ENCODE data around the gene PHLDB2. TPM values are rescaled to one million over a fixed set of nuclear protein-coding genes. Genes with fewer than 3 reads are reported as not detected.
A peak's percentile ranks its signal among the peaks of the same experiment; 100 is the strongest.

The PHLDB2 gene
- total and polyA plus RNA-seq, 2 of the 8 experiments (the other 6 are each of a cell fraction or from before 2014, with no cell fraction given): 5.8 to 22.6 TPM

DNA sequence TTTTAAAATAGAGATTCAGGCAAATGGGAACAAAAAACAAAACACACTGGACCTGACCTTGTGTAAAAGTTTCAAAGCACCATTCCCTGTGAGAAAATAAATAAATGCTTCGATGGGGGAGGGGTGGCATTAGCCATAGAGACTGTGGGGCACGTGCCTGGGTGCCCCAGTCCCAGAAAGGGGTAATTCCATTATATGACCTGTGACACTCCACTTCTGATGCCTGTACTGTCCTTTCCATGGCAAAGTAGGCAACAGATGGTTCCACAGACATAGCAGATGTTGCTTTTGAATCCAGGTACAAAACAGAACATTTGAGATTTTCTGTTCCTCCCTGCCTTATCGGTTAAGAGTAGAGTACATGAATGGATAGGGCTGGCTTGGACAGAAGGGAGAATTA, 3.9 kb downstream of the PHLDB2 start:
- no peak overlapping the region for H2BK120ac ChIP-seq (replicated peaks; ENCODE audit: low read depth, low read length)
- no peak overlapping the region for H3K4me3 ChIP-seq (ENCODE audit: extremely low read depth in 1 of 4, insufficient read depth in 2 of 4, low read depth in 3 of 4, low read length in 4 of 4)
- no peak overlapping the region for H2BK20ac ChIP-seq (ENCODE audit: low read length)
- FAIRE-seq: no peak
- H4K8ac ChIP-seq (ENCODE audit: extremely low read depth, insufficient read depth, low read length): no peak overlapping the region; the same call in 1 of the 2 replicates
- no peak overlapping the region for H4K5ac ChIP-seq (ENCODE audit: insufficient read length, low read depth, low read length)
- no peak overlapping the region for H3K4me2 ChIP-seq (ENCODE audit: insufficient read depth in 1 of 2, low read depth in 2 of 2, low read length in 2 of 2)
- H3K79me2 ChIP-seq (ENCODE audit: control insufficient read depth in 1 of 2, insufficient read depth in 2 of 2, low read length in 2 of 2): peaks cover 0 to 21% of the 10 kb centered on the region in 2 experiments; a peak in 2 of 4 replicates
- H3K79me1 ChIP-seq (ENCODE audit: low read depth, low read length): no peaks in the 10 kb centered on the region
- peaks cover 2 to 3% of the 10 kb centered on the region in 2 experiments for H4K20me1 ChIP-seq (replicated peaks in 1 of 2; ENCODE audit: control insufficient read depth in 1 of 2, insufficient read depth in 2 of 2, low read length in 2 of 2)
- H2AFZ ChIP-seq (ENCODE audit: low read length): no peak overlapping the region
- H3K27ac ChIP-seq (ENCODE audit: low read depth, low read length): no peak overlapping the region
- ChIA-PET CTCF (ENCODE audit: partially characterized antibody) (interaction anchor here (1.6 to 3.4 kb wide), 2 partner anchors 99 to 105 kb away, joined by 4 to 15 read pairs; no protein-coding TSS in a partner anchor), POLR2A (ENCODE audit: partially characterized antibody) (no interaction called here)
- H3K9me3 ChIP-seq (ENCODE audit: insufficient read depth in 2 of 2, low read depth in 1 of 2, low read length in 1 of 2): no peaks in the 10 kb centered on the region
- no peak overlapping the region for H2BK12ac ChIP-seq (ENCODE audit: low read depth, low read length)
- peaks cover 0 to 22% (median 12%) of the 10 kb centered on the region in 4 experiments; a peak in 5 of 7 replicates for H3K27me3 ChIP-seq (replicated peaks in 1 of 4; ENCODE audit: control insufficient read depth in 3 of 4, extremely low read depth in 1 of 4, insufficient read depth in 3 of 4, low read length in 3 of 4)
- no peak overlapping the region for H3K9ac ChIP-seq (replicated peaks in 1 of 4; ENCODE audit: extremely low read depth in 1 of 4, low read depth in 3 of 4, low read length in 3 of 4)
- peaks cover 3 to 19% (median 9%) of the 10 kb centered on the region in 4 experiments; a peak in 5 of 7 replicates for H3K4me1 ChIP-seq (replicated peaks in 1 of 4; ENCODE audit: control insufficient read depth in 3 of 4, insufficient read depth in 4 of 4, low read length in 3 of 4)
- H3K56ac ChIP-seq (replicated peaks; ENCODE audit: insufficient read length, low read depth, low read length): no peak overlapping the region
- no peak overlapping the region for H3K18ac ChIP-seq (ENCODE audit: extremely low read depth, low read length)
- H3K14ac ChIP-seq (ENCODE audit: insufficient read length): peak overlapping the region; percentile 94
- H4K91ac ChIP-seq (replicated peaks; ENCODE audit: insufficient read length, low read length): no peak overlapping the region
- TF ChIP-seq CBX8 (IDR thresholded peaks at IDR 0.05; ENCODE audit: borderline replicate concordance, low read depth, low read length) (no peak), EP300 (IDR thresholded peaks at IDR 0.05; ENCODE audit: borderline replicate concordance in 1 of 2, low read depth in 2 of 2, low read length in 2 of 2) (no peak), BCL11A (IDR thresholded peaks at IDR 0.05; ENCODE audit: low read depth in 2 of 2, low read length in 2 of 2) (no peak), POLR2A (IDR thresholded peaks at IDR 0.05; ENCODE audit: control extremely low read depth in 1 of 2, low read depth in 2 of 2, low read length in 2 of 2) (no peak), JUN (IDR thresholded peaks at IDR 0.05; ENCODE audit: low read depth, low read length) (no peak), EZH2 (IDR thresholded peaks at IDR 0.05; ENCODE audit: low read depth, low read length, severe bottlenecking) (no peak), FOSL1 (IDR thresholded peaks at IDR 0.05; ENCODE audit: insufficient read depth, low read depth, low read length) (no peak), YY1 (IDR thresholded peaks at IDR 0.05; ENCODE audit: low read depth, low read length) (no peak), TAF7 (optimal IDR thresholded peaks at IDR 0.05; ENCODE audit: borderline replicate concordance, low read depth, low read length) (no peak), ASH2L (IDR thresholded peaks at IDR 0.05; ENCODE audit: low read length) (no peak), CHD1 (IDR thresholded peaks at IDR 0.05; ENCODE audit: low read depth, low read length) (no peak)
- peaks cover 6% of the 10 kb centered on the region; the same call in 1 of the 2 replicates for H3K23me2 ChIP-seq (ENCODE audit: low read depth, low read length)
- DNase-seq (ENCODE audit: low read depth in 1 of 2, low spot score in 2 of 2): no peak
- 78% methylated on average over 3 of the region's 3 CpGs; no CpG with 5 or more reads in 1 of the 2 experiments for WGBS, 2 experiments (ENCODE audit: extremely low coverage in 1 of 2, insufficient coverage in 1 of 2, insufficient read length in 1 of 2, insufficient replicate concordance in 2 of 2, low coverage in 1 of 2, low lambda C conversion rate in 2 of 2, missing lambda C conversion rate in 1 of 2)
- no peak overlapping the region for H2BK15ac ChIP-seq (ENCODE audit: low read length)
- H2BK5ac ChIP-seq (ENCODE audit: low read depth, low read length): no peak overlapping the region
- no peak overlapping the region for H2AK5ac ChIP-seq (ENCODE audit: low read depth, low read length)
- no peaks in the 10 kb centered on the region for H3K36me3 ChIP-seq (ENCODE audit: control insufficient read depth in 2 of 4, insufficient read depth in 4 of 4, low read length in 3 of 4)
- H3K4ac ChIP-seq (replicated peaks; ENCODE audit: insufficient read length, low read depth, low read length): no peak overlapping the region
- no peak overlapping the region for H3K23ac ChIP-seq (ENCODE audit: insufficient read length)

Measured in H1 (cell line).